ENCODE data around the gene TNFSF10.

DNA sequence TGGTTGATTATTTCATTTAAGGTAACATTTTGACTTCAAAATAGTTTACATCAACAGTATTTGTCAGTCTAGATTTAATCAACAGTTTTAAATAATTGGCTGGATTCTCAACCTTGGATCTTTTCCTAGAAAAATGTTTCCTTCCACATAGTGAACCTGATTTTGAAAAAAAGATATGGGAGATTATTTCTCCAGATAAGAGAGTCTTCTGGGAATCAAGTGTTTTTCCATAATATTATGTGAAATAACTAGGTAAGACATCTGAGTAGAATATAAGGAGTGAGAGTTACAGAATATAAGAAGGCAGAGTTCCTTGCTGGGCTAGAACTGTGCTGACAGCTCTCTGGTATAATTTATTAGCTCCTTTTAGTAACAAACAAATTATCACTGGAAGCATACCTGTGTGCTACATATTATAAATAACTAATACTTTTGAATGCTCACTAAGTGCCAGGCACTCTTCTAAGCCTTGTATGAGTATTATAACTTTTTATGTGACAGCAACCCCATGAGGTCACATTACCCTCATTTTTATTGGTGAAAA is 18.8 kb upstream of the TNFSF10 start:
- TF ChIP-seq, protein P1, sequence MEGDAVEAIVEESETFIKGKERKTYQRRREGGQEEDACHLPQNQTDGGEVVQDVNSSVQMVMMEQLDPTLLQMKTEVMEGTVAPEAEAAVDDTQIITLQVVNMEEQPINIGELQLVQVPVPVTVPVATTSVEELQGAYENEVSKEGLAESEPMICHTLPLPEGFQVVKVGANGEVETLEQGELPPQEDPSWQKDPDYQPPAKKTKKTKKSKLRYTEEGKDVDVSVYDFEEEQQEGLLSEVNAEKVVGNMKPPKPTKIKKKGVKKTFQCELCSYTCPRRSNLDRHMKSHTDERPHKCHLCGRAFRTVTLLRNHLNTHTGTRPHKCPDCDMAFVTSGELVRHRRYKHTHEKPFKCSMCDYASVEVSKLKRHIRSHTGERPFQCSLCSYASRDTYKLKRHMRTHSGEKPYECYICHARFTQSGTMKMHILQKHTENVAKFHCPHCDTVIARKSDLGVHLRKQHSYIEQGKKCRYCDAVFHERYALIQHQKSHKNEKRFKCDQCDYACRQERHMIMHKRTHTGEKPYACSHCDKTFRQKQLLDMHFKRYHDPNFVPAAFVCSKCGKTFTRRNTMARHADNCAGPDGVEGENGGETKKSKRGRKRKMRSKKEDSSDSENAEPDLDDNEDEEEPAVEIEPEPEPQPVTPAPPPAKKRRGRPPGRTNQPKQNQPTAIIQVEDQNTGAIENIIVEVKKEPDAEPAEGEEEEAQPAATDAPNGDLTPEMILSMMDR (IDR thresholded peaks at IDR 0.05): no peak
- no peak for TF ChIP-seq POLR2A (IDR thresholded peaks at IDR 0.05)
- no peak for TF ChIP-seq EP300 (IDR thresholded peaks at IDR 0.05)
